Pancreas (tissue), 10 donors: Measurements from ENCODE around the gene CTNNA2. TPM values are rescaled to one million over a fixed set of nuclear protein-coding genes. Genes with fewer than 3 reads are reported as not detected.
A peak's percentile ranks its signal among the peaks of the same experiment; 100 is the strongest.

ENCODE experiments used
- ATAC-seq, 4 donors: fragments of 200-7000 bp; cut with Tn5 transposase; one replicate each; pipeline versions ENCODE4 v1.8.0 to v1.9.1; 2020; ENCODE audit warnings: mild to moderate bottlenecking in 4 of 4, moderate library complexity in 4 of 4
- DNase-seq, 6 donors: peaks; one replicate each; pipeline ENCODE4 v3.0.0-alpha.2; 2020
- FAIRE-seq: peaks from 2 replicates; lab custom pipeline; 2012; peaks lifted over from hg19 to GRCh38; lab: Jason Lieb, UNC
- H3K27ac ChIP-seq, 4 donors: fragments of 200-600 bp; sonication (generic); 1 replicate in 3 of 4; 2 replicates in 1 of 4; pipeline versions ENCODE4 v1.5.0 to v1.8.0; 2020
- H3K27me3 ChIP-seq, 4 donors: fragments of 200-600 bp; one replicate each; pipeline ENCODE4 v1.8.0; 2021
- H3K36me3 ChIP-seq, 3 donors: fragments of 200-600 bp; sonication (generic) in 1 of 3; one replicate each; pipeline versions ENCODE4 v1.5.0 to v1.8.0; 2020 to 2021
- H3K4me1 ChIP-seq, 3 donors: fragments of 200-600 bp; one replicate each; pipeline ENCODE4 v1.8.0; 2021
- H3K4me3 ChIP-seq, 4 donors: fragments of 200-600 bp; sonication (generic) in 2 of 4; one replicate each; pipeline versions ENCODE4 v1.5.0 to v1.8.0; 2020 to 2021
- H3K9me3 ChIP-seq, 4 donors: fragments of 200-600 bp; one replicate each; pipeline ENCODE4 v1.8.0; 2021
- WGBS, 2 donors: extraction: QIAGEN DNeasy Blood & Tissue Kit; methylation state at CpG; one replicate each; pipeline ENCODE4 v1.1.7; 2013; 5-methylcytosine and 5-hydroxymethylcytosine counted together
- intact Hi-C, 3 donors: fragments of 100-400 bp; cut with DNase I; formaldehyde crosslinking; loops; one replicate each; pipeline versions ENCODE4 v1.11.1 to v1.14.2; 2022
- polyA plus RNA-seq, 2 donors: library from polyadenylated mRNA; stranded (reverse); fragments of 200-250 nt; gene quantifications; one replicate each; pipeline ENCODE4 v1.2.3, GENCODE V29; 2013
- total RNA-seq, 6 donors: library from RNA; stranded (reverse); fragmentation: NEBNext Ultra II Directional in 4 of 6; extraction: Animal tissue kit (Norgen Biotek cat#: 25700) in 4 of 6; gene quantifications; one replicate each; pipeline versions ENCODE4 v1.2.1 to v1.2.4, GENCODE V29; 2021 to 2023
- TF ChIP-seq, protein P1 (sequence below), 4 donors: fragments of 200-600 bp; sonication (generic) in 3 of 4; IDR thresholded peaks; one replicate each; pipeline versions ENCODE4 v1.5.0 to v1.8.0; 2021; ENCODE audit warnings: antibody characterized with exemption in 4 of 4
- donor health status: healthy with polysubstance abuse.
- donor health status: DM: no; HTN: no; CAD: no; lungs with moderate emphysema.
- donor health status: DM: no; HTN: no; CAD: no.
- donor health status: control.
- donor health status: control.
- donor health status: Bipolar disorder and iron deficiency.
- donor health status: DM: yes; HTN: yes; CAD: no.
- donor health status: DM: no; HTN: no; CAD: no.
- donor health status: DM: no; HTN: no; CAD: no.
- donor health status: DM: yes; HTN: yes; CAD: no.

CTNNA2 gene
- total and polyA plus RNA-seq, 8 donors = 0.25 to 12.1 (median 2.1) TPM

DNA sequence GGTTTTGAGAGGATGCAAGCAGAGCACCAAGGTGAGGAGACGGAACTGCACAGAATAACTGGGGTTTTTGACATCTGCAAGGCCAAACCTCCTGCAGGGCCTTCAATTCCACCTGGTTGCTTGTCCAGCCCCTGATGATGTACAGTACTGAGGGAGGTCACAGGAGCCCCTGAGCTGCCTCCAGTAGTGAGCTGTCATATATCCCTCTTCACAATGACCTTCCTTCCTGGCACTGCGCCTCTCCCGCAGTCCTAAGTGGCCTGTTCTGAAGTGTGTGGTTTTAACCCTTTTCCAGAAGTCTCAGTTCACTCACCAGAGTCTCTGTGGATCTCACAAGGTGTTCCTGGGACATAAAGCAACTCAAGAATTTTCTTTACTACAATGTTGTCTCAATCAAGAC, 746.4 kb downstream of the CTNNA2 start:
- no peaks in the 10 kb centered on the region for H3K9me3 ChIP-seq
- ATAC-seq (no peak), FAIRE-seq (no peak), DNase-seq (no peak)
- no peaks in the 10 kb centered on the region for H3K4me1 ChIP-seq
- H3K27me3 ChIP-seq = no peaks in the 10 kb centered on the region
- 57 to 72% methylated on average over 3 of the region's 3 CpGs for WGBS, 2 donors
- H3K36me3 ChIP-seq = no peaks in the 10 kb centered on the region
- intact Hi-C loops = no loop called here
- H3K27ac ChIP-seq = no peak overlapping the region
- TF ChIP-seq, protein P1, sequence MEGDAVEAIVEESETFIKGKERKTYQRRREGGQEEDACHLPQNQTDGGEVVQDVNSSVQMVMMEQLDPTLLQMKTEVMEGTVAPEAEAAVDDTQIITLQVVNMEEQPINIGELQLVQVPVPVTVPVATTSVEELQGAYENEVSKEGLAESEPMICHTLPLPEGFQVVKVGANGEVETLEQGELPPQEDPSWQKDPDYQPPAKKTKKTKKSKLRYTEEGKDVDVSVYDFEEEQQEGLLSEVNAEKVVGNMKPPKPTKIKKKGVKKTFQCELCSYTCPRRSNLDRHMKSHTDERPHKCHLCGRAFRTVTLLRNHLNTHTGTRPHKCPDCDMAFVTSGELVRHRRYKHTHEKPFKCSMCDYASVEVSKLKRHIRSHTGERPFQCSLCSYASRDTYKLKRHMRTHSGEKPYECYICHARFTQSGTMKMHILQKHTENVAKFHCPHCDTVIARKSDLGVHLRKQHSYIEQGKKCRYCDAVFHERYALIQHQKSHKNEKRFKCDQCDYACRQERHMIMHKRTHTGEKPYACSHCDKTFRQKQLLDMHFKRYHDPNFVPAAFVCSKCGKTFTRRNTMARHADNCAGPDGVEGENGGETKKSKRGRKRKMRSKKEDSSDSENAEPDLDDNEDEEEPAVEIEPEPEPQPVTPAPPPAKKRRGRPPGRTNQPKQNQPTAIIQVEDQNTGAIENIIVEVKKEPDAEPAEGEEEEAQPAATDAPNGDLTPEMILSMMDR (IDR thresholded peaks at IDR 0.05) = no peak
- H3K4me3 ChIP-seq = no peak overlapping the region

DNA sequence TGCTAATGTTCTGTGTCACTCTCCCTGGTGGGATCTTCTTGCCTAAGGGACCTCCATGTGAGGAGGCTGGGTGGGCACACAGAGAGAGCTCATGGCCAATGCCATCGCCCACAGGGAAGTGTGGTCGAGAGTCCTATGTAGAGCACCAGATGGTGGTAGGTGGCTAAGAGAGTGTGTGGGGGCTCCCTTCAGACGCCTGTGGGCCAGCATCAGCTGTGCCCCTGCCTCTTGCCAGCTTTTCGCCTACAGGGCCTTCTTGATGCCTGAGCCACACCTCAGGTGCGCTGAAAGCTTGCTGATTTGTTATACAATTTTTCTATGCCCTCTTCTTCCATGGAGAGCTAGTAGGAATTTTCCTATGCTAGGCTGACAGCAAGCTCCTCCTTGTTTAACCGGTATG, 753.4 kb downstream of the CTNNA2 start:
- Histone ChIP-seq H3K27me3 (no peaks in the 10 kb centered on the region), H3K36me3 (no peaks in the 10 kb centered on the region), H3K4me3 (no peak overlapping the region), H3K27ac (no peak overlapping the region), H3K4me1 (no peaks in the 10 kb centered on the region), H3K9me3 (no peaks in the 10 kb centered on the region)
- 55 to 66% methylated on average over 6 of the region's 6 CpGs for WGBS, 2 donors
- TF ChIP-seq, protein P1 (IDR thresholded peaks at IDR 0.05) = no peak
- DNase-seq (peak in 1 of 6 donors; percentile 28), FAIRE-seq (no peak), ATAC-seq (no peak)
- intact Hi-C loops = no loop called here

DNA sequence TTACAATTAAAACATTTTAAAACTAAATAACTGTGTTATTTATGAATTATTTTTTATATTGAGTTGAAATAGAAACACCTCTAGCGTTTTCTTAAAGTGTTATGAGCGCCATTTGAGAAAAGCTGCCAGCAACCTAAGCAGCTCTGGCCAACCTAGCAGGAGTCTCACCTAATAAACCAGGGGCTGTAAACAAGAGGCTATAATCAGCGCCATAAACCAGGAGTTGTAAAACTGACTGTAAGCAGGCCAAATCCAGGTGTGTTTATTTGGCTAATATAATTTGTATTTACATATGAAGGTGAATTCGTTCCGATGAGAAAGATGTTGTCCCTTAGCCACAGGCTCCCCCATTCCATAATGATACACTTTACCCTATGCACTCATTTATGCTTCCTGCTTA, 757.0 kb downstream of the CTNNA2 start:
- 69 to 80% methylated on average over 5 of the region's 5 CpGs for WGBS, 2 donors
- H3K27ac ChIP-seq = no peak overlapping the region
- no peaks in the 10 kb centered on the region for H3K9me3 ChIP-seq
- TF ChIP-seq, protein P1 (IDR thresholded peaks at IDR 0.05) = no peak
- H3K27me3 ChIP-seq = no peaks in the 10 kb centered on the region
- ATAC-seq (no peak), DNase-seq (no peak), FAIRE-seq (no peak)
- H3K4me1 ChIP-seq = no peaks in the 10 kb centered on the region
- H3K4me3 ChIP-seq = no peak overlapping the region
- intact Hi-C loops = no loop called here
- no peaks in the 10 kb centered on the region for H3K36me3 ChIP-seq

DNA sequence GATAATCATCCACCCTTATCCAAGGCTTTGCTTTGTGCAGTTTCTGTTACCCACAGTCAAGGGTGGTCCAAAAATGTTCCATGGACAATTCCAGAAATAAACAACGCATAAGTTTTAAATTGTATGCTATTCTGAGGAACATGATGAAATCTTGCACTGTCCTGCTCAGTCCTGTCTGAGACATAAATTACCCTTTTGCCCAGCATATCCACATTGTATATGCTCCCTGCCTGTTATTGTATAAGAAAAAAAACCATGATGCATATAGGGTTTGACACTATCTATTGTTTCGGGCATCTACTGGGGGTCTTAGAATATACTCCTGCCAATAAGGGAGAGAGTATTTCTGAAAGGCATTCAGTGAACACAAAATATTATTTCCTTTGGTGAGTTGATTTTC, 767.7 kb downstream of the CTNNA2 start:
- Histone ChIP-seq H3K27ac (no peak overlapping the region), H3K9me3 (no peaks in the 10 kb centered on the region), H3K4me1 (no peaks in the 10 kb centered on the region), H3K27me3 (no peaks in the 10 kb centered on the region), H3K36me3 (no peaks in the 10 kb centered on the region), H3K4me3 (no peak overlapping the region)
- FAIRE-seq = no peak
- no peak for ATAC-seq
- 85 to 88% methylated on average over 2 of the region's 2 CpGs for WGBS, 2 donors
- intact Hi-C loops = no loop called here
- TF ChIP-seq, protein P1 (IDR thresholded peaks at IDR 0.05) = no peak
- DNase-seq = no peak

DNA sequence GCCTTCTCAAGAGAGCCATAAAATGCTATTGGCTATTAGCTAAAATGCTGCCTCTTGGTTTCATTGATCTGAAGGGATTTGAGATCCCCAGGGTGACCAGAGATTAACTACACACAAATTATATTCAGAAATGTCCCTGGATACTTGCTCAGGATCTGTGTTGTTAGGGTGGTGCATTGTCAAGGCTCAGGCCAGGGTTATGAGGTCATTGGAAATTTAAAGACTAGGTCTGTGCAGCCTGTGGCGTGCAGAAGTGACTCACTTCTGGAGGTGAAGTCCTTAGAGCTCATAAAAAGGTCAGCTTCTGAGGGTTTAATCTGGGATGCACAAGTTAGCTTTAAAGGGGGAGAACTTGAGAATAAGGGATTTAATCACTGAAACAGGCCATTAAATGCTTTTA, 768.2 kb downstream of the CTNNA2 start:
- TF ChIP-seq, protein P1 (IDR thresholded peaks at IDR 0.05) = no peak
- H3K9me3 ChIP-seq = no peaks in the 10 kb centered on the region
- ATAC-seq (no peak), DNase-seq (no peak), FAIRE-seq (no peak)
- H3K27me3 ChIP-seq = no peaks in the 10 kb centered on the region
- H3K4me3 ChIP-seq = no peak overlapping the region
- 88 to 91% methylated on average over 1 of the region's 1 CpG for WGBS, 2 donors
- no peaks in the 10 kb centered on the region for H3K4me1 ChIP-seq
- no peaks in the 10 kb centered on the region for H3K36me3 ChIP-seq
- intact Hi-C loops = no loop called here
- no peak overlapping the region for H3K27ac ChIP-seq
